ENCODE data around the gene ARL5C.
"Not testable (repeated sequence)": the region's sequence is repeated elsewhere in the genome, so short reads cannot be mapped to it uniquely, and the experiment has no call there.

The ARL5C gene

GRCh38 chr17:39170558-39170957 lies 4.6 kb upstream of the ARL5C start:
- no peak for DNase-seq (ENCODE audit: low read depth)
- no peak overlapping the region for H3K4me3 ChIP-seq (ENCODE audit: low read depth, low read length)

DNA sequence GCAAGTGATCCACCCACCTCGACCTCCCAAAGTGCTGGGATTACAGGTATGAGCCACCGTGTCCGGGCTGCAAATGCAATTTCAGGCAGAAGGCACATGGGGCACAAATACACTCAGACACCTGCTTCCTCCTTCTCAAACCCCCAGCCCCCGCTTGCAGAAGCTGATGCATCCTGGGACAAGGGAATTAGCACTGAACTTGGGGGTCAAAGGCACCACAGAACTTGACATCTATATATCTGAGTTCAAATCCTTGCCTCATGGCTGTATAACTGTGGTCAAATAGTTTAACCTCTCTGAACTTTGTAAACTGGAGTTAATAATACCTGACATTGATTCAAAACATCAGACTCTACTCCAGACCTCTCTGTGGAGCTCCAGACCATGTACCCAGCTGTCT lies 4.1 kb upstream of the ARL5C start:
- DNase-seq (ENCODE audit: low read depth): no peak
- H3K4me3 ChIP-seq (ENCODE audit: low read depth, low read length): no peak overlapping the region

- DNase-seq (ENCODE audit: low read depth): no peak
- no peak overlapping the region for H3K4me3 ChIP-seq (ENCODE audit: low read depth, low read length)
Measured at GRCh38 chr17:39169518-39169917, 3.6 kb upstream of the ARL5C start.

DNA sequence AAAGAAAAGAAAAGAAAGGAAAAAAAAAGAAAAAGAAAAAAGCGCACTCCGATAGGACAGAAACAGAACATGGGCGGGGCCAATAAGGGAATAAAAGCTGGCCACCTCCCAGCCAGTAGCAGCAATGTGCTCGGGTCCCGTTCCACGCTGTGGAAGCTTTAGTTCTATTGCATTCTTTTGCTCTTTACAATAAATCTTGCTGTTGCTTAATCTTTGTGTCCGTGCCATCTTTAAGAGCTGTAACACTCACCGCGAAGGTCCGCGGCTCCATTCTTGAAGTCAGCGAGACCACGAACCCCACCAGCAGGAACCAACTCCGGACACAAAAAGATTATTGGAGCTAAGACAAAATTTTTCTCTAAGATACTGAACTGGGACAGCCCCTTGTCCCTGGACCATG lies 3.1 kb upstream of the ARL5C start:
- DNase-seq (ENCODE audit: low read depth): no peak
- no peak overlapping the region for H3K4me3 ChIP-seq (ENCODE audit: low read depth, low read length)

GRCh38 chr17:39168503-39168902 lies 2.5 kb upstream of the ARL5C start:
- not testable (repeated sequence) for DNase-seq (ENCODE audit: low read depth); H3K4me3 ChIP-seq (ENCODE audit: low read depth, low read length)

- no peak overlapping the region for H3K4me3 ChIP-seq (ENCODE audit: low read depth, low read length)
- DNase-seq (ENCODE audit: low read depth): no peak
Measured at GRCh38 chr17:39167476-39167875, 1.5 kb upstream of the ARL5C start.

DNA sequence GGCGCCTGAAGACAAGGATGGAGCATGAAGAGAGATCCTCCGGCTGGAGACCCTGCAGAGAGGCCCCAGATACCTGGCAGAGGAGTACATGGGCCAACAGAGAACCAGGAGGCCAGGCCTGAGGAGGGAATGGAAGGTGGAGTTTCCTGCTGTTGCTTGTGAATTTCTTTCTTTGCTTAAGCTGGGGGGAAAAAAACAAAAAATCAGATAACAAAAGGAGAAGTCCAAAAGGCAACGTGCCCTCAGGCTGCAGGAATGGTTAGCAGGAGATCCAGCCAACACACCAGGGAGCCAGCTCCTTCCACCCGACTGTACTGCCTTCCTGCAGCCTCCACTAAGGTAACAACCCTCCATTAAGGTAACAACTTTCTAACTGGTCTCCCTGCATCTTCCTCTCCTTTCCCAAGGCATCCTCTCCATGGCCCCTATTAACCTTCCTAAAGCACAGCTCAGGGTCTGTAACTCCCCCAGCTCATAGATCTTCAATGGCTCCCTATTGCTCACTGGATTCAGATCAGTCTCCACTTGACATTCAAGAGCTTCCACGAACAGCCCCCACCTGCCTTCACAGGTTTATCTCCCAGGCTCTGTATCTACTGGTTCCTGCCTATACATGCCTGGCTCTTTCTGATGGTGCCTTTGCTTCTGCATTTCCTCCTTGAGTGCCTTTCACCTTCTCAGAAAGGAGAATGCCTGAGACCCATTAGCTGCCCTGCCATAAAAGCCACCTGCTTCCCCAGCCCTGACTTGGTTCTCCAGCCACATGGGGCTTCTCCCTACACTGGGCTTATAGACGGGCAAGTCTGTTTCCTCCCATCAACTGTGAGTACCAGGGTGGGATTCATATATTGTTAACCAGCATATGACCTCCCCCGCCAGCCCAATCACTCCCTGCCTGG lies 725 bp upstream of the ARL5C start:
- H3K4me3 ChIP-seq (ENCODE audit: low read depth, low read length): no peak overlapping the region
- DNase-seq (ENCODE audit: low read depth): no peak

- no peak for DNase-seq (ENCODE audit: low read depth)
Measured at GRCh38 chr17:39165178-39165840, 652 bp downstream of the ARL5C start.

GRCh38 chr17:39164675-39165143 lies 1.3 kb downstream of the ARL5C start:
- peak overlapping the region; percentile 44 for H3K4me3 ChIP-seq (ENCODE audit: low read depth, low read length)
- DNase-seq (ENCODE audit: low read depth): peak; percentile 64

More at GRCh38 chr17:39165178-39165840, 652 bp downstream of the ARL5C start:
- H3K4me3 ChIP-seq (ENCODE audit: low read depth, low read length): peak overlapping the region; percentile 44

GRCh38 chr17:39161962-39162361 lies 4.0 kb downstream of the ARL5C start:
- DNase-seq (ENCODE audit: low read depth): no peak

GRCh38 chr17:39158623-39159022 lies 7.3 kb downstream of the ARL5C start:
- H3K4me3 ChIP-seq (ENCODE audit: low read depth, low read length): no peak overlapping the region
- no peak for DNase-seq (ENCODE audit: low read depth)

More at GRCh38 chr17:39161962-39162361, 4.0 kb downstream of the ARL5C start:
- H3K4me3 ChIP-seq (ENCODE audit: low read depth, low read length): no peak overlapping the region

GRCh38 chr17:39156491-39156890 lies 9.5 kb downstream of the ARL5C start:
- no peak for DNase-seq (ENCODE audit: low read depth)
- no peak overlapping the region for H3K4me3 ChIP-seq (ENCODE audit: low read depth, low read length)

DNA sequence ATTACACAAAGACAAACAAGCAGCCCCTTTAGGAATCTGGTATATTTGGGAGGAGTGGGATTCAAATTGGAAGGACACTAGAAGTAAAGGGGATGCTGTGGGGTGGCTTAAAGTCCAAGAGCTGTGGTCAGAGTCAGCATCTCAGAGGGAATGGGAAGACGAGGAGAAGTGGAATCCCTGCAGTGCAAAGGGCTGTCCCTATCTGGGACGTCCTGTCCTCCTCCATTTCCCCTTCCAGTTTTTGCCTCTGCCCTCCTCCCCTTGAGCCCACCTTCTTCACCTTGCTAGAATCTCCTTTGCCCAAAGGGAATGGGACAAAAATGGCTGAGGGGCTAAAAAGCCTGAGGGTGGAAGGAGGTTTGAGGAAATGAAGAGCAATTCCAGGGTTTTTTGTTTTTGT lies 10.3 kb downstream of the ARL5C start:
- no peak for DNase-seq (ENCODE audit: low read depth)
- no peak overlapping the region for H3K4me3 ChIP-seq (ENCODE audit: low read depth, low read length)

GRCh38 chr17:39153599-39154051 lies 12.3 kb downstream of the ARL5C start:
- DNase-seq (ENCODE audit: low read depth): peak; percentile 64
- peak overlapping the region; percentile 83 for H3K4me3 ChIP-seq (ENCODE audit: low read depth, low read length)

DNA sequence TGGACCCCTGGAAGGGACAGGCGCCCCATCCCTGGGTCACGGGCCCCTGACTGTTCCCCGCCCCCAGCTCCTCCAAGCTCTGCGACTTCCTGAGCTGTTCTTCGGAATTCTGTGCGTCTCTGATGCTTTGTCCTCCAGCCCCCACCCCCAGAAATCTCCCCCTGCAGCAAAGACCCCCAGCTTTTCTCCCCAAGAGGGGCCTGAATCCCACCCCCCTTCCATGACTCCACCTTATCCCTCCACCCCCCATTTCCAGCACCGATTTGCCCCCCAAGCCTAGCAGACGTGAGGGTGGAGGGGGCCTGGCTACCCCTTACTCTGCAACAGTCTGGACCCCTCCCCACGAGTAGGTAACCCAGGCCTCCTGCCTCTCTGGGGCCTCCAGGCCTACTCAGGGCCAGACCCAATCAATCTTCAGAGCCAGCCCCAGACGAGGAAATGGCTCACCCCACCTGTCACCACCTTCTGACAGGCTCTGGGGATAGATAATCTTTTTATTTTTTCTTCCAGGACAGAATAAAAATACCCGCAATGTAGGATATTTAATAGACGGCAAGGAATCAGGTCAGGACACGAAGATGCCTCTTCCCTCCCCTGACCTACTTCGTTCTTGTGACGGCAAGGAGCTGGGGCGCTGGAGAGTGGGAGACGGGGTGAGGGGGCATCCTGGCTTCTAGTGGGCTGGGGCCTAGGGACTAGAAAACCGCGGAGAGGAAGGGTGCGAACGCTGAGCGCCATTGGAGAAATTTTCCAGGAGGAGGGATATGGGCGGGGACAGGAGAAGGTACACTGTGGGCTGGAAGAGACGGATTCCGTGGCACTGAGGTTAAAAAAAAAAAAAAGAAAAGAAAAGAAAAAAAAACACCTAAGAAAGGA lies 13.8 kb downstream of the ARL5C start:
- peak overlapping the region; percentile 83 for H3K4me3 ChIP-seq (ENCODE audit: low read depth, low read length)
- no peak for DNase-seq (ENCODE audit: low read depth)

DNA sequence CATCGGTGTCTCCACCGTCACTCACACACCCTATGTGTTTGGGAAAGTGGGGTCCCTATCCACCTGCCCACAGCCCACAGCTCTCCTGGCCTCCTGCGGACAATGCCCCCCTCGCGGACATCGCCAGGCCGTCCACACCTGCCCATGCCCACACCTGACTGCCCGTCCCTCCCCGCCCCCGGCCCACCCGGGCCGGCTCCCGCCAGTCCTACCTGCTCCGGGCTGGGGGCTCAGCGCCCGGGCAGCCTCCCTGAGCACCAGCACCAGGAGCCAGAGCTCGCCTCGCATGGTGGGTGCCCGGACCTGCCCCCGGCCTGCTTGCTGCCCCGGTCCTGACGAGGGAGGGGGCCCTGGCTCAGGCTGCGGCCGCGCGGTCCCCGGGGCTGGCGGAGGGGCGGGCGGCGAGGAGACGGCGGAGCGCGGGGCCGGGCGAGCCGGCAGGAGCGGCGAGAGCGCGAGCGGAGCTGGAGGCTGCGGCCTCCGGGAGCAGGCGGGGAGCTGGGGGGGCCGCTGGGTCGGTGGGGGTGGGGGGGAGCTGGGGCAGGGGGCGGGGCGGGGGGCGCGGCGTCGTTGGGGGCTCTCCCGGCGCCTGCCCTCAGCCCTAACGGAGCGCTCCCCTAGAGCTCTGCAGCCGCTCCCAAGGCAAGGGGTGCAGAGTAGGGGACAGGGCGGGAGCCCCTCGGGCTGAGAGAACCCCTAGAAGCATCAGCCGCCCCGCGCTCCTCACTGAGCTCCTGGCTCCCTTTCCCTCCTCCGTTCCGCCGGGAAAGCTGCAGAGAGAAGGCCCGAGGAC lies 14.6 kb downstream of the ARL5C start, which contains the start of gene PLXDC1:
TSS of gene PLXDC1 (minus strand) at position 488 of the 793 bp plus-strand sequence. CDS start at position 288, 200 bp downstream.
- DNase-seq (ENCODE audit: low read depth): no peak
- peak within 1 kb of the TSS; percentile 33 for H3K4me3 ChIP-seq (ENCODE audit: low read depth, low read length)

GRCh38 chr17:39150795-39151149 lies 15.2 kb downstream of the ARL5C start:
- DNase-seq (ENCODE audit: low read depth): no peak
- no peak overlapping the region for H3K4me3 ChIP-seq (ENCODE audit: low read depth, low read length)

DNA sequence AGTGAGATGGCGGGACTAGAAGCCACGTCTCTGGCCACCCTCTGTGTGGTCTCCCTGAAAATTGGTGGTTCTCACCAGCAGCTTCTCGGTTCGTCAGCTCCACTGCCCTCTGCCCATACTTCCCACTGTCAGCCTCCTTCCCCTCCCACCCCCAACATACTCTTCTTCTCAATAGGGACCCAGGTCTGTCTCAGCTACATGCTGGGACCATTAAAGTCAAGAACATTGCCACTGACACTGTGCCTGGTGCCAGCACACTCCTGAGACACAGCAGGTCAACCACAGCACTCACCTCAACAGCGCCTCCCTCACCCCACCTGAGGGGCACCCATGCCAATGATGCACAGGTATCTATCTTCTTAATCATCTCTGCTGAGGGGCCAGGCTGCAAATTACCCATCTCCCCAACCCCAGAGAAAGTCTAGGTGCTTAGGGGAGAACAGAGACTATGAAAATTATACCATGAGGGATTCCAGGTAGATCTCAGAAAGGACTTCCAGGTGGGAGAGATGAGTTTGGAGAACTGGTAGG lies 15.8 kb downstream of the ARL5C start:
- no peak overlapping the region for H3K4me3 ChIP-seq (ENCODE audit: low read depth, low read length)
- DNase-seq (ENCODE audit: low read depth): no peak

All from skeletal muscle cell (primary cell).